Measurements from ENCODE around the gene SIKE1. TPM values are rescaled to one million over a fixed set of nuclear protein-coding genes. Genes with fewer than 3 reads are reported as not detected.

Gene SIKE1
- total RNA-seq, 2 experiments from 2014 or later = 66.5 to 68.8 TPM

DNA sequence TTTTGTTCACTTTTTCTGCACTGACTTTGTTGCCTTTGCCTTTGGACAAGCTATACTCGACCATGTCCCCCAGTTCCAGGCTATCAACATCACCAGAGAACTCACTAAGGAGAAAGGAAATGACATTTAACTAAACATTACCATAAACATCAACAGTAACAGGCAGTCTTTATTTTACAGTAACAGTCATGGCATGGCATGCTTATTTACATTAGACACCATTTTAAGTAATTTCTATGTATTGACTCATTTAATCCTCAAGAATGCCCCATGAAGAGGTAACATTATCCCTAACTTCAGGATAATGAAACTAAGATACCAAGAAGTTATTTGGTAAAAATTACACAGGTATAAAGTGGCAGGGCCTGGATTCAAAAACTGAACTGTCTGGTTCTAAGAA, 55.3 kb downstream of the SIKE1 start:
- Mint-ChIP-seq H3K9me3 (ENCODE audit: insufficient read depth) (no peaks in the 10 kb centered on the region), H3K27ac (no peak overlapping the region), H3K27me3 (ENCODE audit: low read depth) (no peaks in the 10 kb centered on the region), H3K4me3 (no peak overlapping the region), H3K36me3 (ENCODE audit: low read depth) (peaks cover 72% of the 10 kb centered on the region), H3K4me1 (ENCODE audit: low read depth) (peaks cover 4% of the 10 kb centered on the region)
- CTCF ChIA-PET = no interaction called here
- no peak for DNase-seq
- no peak for ATAC-seq
- POLR2A ChIA-PET = no interaction called here

DNA sequence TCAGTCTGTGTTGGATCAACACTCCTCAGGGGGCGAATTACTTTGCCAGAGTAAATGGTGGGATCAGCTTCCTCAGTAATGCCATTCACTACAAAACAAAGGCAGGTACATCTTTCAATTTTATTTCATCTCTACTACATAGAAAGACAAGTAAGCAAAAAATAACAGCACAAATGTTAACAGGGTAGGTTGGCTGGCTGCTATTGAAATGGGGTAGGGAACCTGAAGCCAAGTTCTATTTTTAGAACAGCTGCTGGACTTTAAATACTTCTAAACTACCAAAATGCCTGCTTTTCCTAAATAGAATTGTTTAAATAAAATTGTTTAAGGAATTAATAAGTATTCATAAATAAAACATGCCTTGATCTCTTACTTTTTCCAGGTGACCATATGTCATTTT, 56.6 kb downstream of the SIKE1 start:
- no peaks in the 10 kb centered on the region for H3K9me3 Mint-ChIP-seq (ENCODE audit: insufficient read depth)
- DNase-seq = no peak
- POLR2A ChIA-PET = no interaction called here
- CTCF ChIA-PET = no interaction called here
- H3K4me3 Mint-ChIP-seq = no peak overlapping the region
- peaks cover 73% of the 10 kb centered on the region for H3K36me3 Mint-ChIP-seq (ENCODE audit: low read depth)
- no peak overlapping the region for H3K27ac Mint-ChIP-seq
- no peaks in the 10 kb centered on the region for H3K27me3 Mint-ChIP-seq (ENCODE audit: low read depth)
- H3K4me1 Mint-ChIP-seq (ENCODE audit: low read depth) = peaks cover 4% of the 10 kb centered on the region
- ATAC-seq = no peak

DNA sequence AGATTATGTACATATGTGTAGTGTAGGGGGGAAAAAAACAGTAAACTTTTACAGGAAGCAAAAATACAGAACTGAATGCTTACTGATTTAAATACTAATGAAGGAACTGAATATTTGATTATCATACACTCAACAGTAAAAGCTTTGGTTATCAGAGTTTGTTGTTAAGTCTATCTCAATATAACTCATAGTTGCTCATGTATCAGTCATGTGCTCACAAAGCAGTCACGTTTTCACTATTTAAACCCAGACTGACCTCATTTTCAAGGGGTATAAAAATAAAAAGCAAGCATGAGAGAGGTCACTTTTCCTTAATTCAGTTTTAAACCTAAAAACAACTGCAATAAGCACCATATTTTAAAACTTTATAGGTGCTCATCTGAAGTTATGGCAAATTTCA, 57.0 kb downstream of the SIKE1 start:
- no peak overlapping the region for H3K27ac Mint-ChIP-seq
- no peak for DNase-seq
- peaks cover 75% of the 10 kb centered on the region for H3K36me3 Mint-ChIP-seq (ENCODE audit: low read depth)
- peaks cover 5% of the 10 kb centered on the region for H3K4me1 Mint-ChIP-seq (ENCODE audit: low read depth)
- no peak for ATAC-seq
- ChIA-PET POLR2A (no interaction called here), CTCF (no interaction called here)
- H3K4me3 Mint-ChIP-seq = no peak overlapping the region
- H3K9me3 Mint-ChIP-seq (ENCODE audit: insufficient read depth) = no peaks in the 10 kb centered on the region
- no peaks in the 10 kb centered on the region for H3K27me3 Mint-ChIP-seq (ENCODE audit: low read depth)

GRCh38 chr1:114720492-114720891, 60.0 kb downstream of the SIKE1 start:
- CTCF ChIA-PET = no interaction called here
- Mint-ChIP-seq H3K27me3 (ENCODE audit: low read depth) (no peaks in the 10 kb centered on the region), H3K4me3 (no peak overlapping the region), H3K4me1 (ENCODE audit: low read depth) (peaks cover 19% of the 10 kb centered on the region), H3K9me3 (ENCODE audit: insufficient read depth) (no peaks in the 10 kb centered on the region), H3K27ac (no peak overlapping the region), H3K36me3 (ENCODE audit: low read depth) (peaks cover 73% of the 10 kb centered on the region)
- POLR2A ChIA-PET = no interaction called here
- DNase-seq (no peak), ATAC-seq (no peak)

Other genes with a start within 250 kb of the SIKE1 start
- 10 to 100 TPM; 43.4 to 47.5 TPM for gene BCAS2, start 199.1 kb downstream of the SIKE1 start, total RNA-seq
- under 1 TPM; 0.34 to 0.40 TPM for gene DENND2C, start 110.6 kb downstream of the SIKE1 start, total RNA-seq
- gene AMPD1, start 85.1 kb downstream of the SIKE1 start, total RNA-seq = not detected
- gene NRAS, start 63.9 kb downstream of the SIKE1 start, total RNA-seq = 10 to 100 TPM; 50.3 to 51.7 TPM
- gene CSDE1, start 22.7 kb downstream of the SIKE1 start, total RNA-seq = 100 to 1,000 TPM; 359 to 362 TPM
- gene SYCP1, start 74.2 kb upstream of the SIKE1 start, total RNA-seq = not detected
- gene TSHB, start 249.1 kb upstream of the SIKE1 start, total RNA-seq = not detected

Measured in activated CD8-positive, alpha-beta T cell treated with anti-CD3 and anti-CD28 coated beads, Interleukin-2, amount 10 ng/mL, durations not matched to agents 7 days and 5 days (primary cell).